Heart left ventricle (tissue), 13 donors: Measurements from ENCODE around the gene ACTG2.

Source experiments
- CTCF ChIP-seq, 12 donors: fragments of 200-600 bp; sonication (generic) in 4 of 12; IDR thresholded peaks; one replicate each; pipeline versions ENCODE4 v1.5.0 to v1.8.0; 2018 to 2022; ENCODE audit warnings: antibody characterized with exemption in 12 of 12, mild to moderate bottlenecking in 5 of 12
- POLR2A ChIP-seq, 2 donors: fragments of 450-650 bp; IDR thresholded peaks; one replicate each; pipeline ENCODE4 v1.6.1; 2017; ENCODE audit warnings: antibody characterized with exemption in 2 of 2, mild to moderate bottlenecking in 2 of 2, moderate library complexity in 2 of 2
- donor health status: ischemic (EF 13 %, LVEDD 7.1; RV severe dilation, severe dysfunction).
- donor health status: DM: no; HTN: yes; CAD: no.
- donor health status: DM: no; HTN: no; CAD: no.
- donor health status: ischemic (EF 25% LVEDD 6.9; RV normal size, moderate dysfunction).
- donor health status: ischemic (EF 25% LVEDD 5.7; RV mildly dilated, moderate dysfunction).
- donor health status: ischemic (EF 35%, LVEDD 5.7; RV mildly dilated, moderate dysfunction).
- donor health status: nonischemic (EF 11% LVEDD 7.7; RV severe dilation, severe dysfunction).
- donor health status: DM: yes; HTN: yes; CAD: no.
- donor health status: PGD.
- donor health status: ischemic (EF 29% LVEDD 5.4; RV normal size, mild dysfunction).
- donor health status: nonischemic (EF 23%, LVEDD 6.1; RV moderate dilation, normal function).

- TF ChIP-seq CTCF (IDR thresholded peaks at IDR 0.05) (no peak), POLR2A (IDR thresholded peaks at IDR 0.05) (no peak)
Measured at GRCh38 chr2:73889206-73889605, 3.6 kb upstream of the ACTG2 start.
